Glutamatergic neuron (in vitro differentiated cells): ENCODE results near the gene NDUFS2. TPM values are rescaled to one million over a fixed set of nuclear protein-coding genes. Genes with fewer than 3 reads are reported as not detected.
A peak's percentile ranks its signal among the peaks of the same experiment; 100 is the strongest.

Experiments
- DNase-seq: peaks from one replicate; pipeline ENCODE4 v3.0.0; 2022
- H3K27ac Mint-ChIP-seq: one replicate; pipeline ENCODE4 v1.8.0; 2020; ENCODE audit warnings: mild to moderate bottlenecking, mixed read lengths, inconsistent platforms; ENCODE audit not compliant: unreplicated experiment
- H3K27me3 Mint-ChIP-seq: one replicate; pipeline ENCODE4 v1.8.0; 2020; ENCODE audit warnings: mild to moderate bottlenecking, moderate library complexity, mixed read lengths, inconsistent platforms; ENCODE audit not compliant: unreplicated experiment
- H3K36me3 Mint-ChIP-seq: one replicate; pipeline ENCODE4 v1.8.0; 2020; ENCODE audit warnings: mild to moderate bottlenecking, mixed read lengths, inconsistent platforms; ENCODE audit not compliant: unreplicated experiment
- H3K4me1 Mint-ChIP-seq: one replicate; pipeline ENCODE4 v1.8.0; 2020; ENCODE audit warnings: mild to moderate bottlenecking, low read depth, mixed read lengths, inconsistent platforms; ENCODE audit not compliant: unreplicated experiment
- H3K4me3 Mint-ChIP-seq: one replicate; pipeline ENCODE4 v1.8.0; 2020; ENCODE audit warnings: mild to moderate bottlenecking, mixed read lengths, inconsistent platforms; ENCODE audit not compliant: unreplicated experiment
- H3K9me3 Mint-ChIP-seq: one replicate; pipeline ENCODE4 v1.8.0; 2020; ENCODE audit warnings: mild to moderate bottlenecking, moderate library complexity, mixed read lengths, inconsistent platforms; ENCODE audit not compliant: unreplicated experiment
- CTCF ChIP-seq: fragments of 200-600 bp; sonication (generic); IDR thresholded peaks from one replicate; pipeline ENCODE4 v1.5.0; 2021; ENCODE audit not compliant: partially characterized antibody, unreplicated experiment
- microRNA-seq: library from miRNA; unstranded; fragments of <30 nt; microRNA quantifications from one replicate; pipeline ENCODE4, GENCODE V29; 2020; ENCODE audit not compliant: unreplicated experiment
- total RNA-seq: library from RNA; stranded (reverse); fragmentation: NEBNext Ultra II Directional; extraction: Animal tissue kit (Norgen Biotek cat#: 25700); gene quantifications from one replicate; pipeline ENCODE4 v1.2.1, GENCODE V29; 2021; ENCODE audit not compliant: unreplicated experiment

The NDUFS2 gene
- total RNA-seq, 1 donor from 2014 or later, result 112 TPM

GRCh38 chr1:161261261-161262235 is 59.4 kb downstream of the NDUFS2 start:
- H3K27me3 Mint-ChIP-seq, result peaks cover 17% of the 10 kb centered on the region
- H3K27ac Mint-ChIP-seq, result no peak overlapping the region
- peaks cover 11% of the 10 kb centered on the region for H3K9me3 Mint-ChIP-seq
- TF ChIP-seq CTCF, result no peak
- DNase-seq, result no peak
- H3K4me3 Mint-ChIP-seq, result peak overlapping the region; percentile 48
- H3K36me3 Mint-ChIP-seq, result peaks cover 17% of the 10 kb centered on the region
- H3K4me1 Mint-ChIP-seq, result peaks cover 22% of the 10 kb centered on the region

Small RNA genes lying within 50 kb of the gene (microRNA-seq; reads per million reads assigned to microRNA genes)
- gene MIR5187, result 5.4 reads per million, percentile 34 among the genes with 10 or more reads in this experiment

Other genes with a start within 250 kb of the NDUFS2 start
- not detected for gene ITLN2, start 247.6 kb upstream of the NDUFS2 start, total RNA-seq
- gene F11R, start 181.2 kb upstream of the NDUFS2 start, total RNA-seq, result 7.7 TPM
- gene TSTD1, start 163.4 kb upstream of the NDUFS2 start, total RNA-seq, result 24.2 TPM
- gene USF1, start 156.4 kb upstream of the NDUFS2 start, total RNA-seq, result 158 TPM
- gene ARHGAP30, start 132.5 kb upstream of the NDUFS2 start, total RNA-seq, result not detected
- 0.39 TPM for gene NECTIN4, start 112.8 kb upstream of the NDUFS2 start, total RNA-seq
- 10.9 TPM for gene KLHDC9, start 104.0 kb upstream of the NDUFS2 start, total RNA-seq
- 83.7 TPM for gene PFDN2, start 84.3 kb upstream of the NDUFS2 start, total RNA-seq
- gene NIT1, start 84.3 kb upstream of the NDUFS2 start, total RNA-seq, result 40.2 TPM
- 34.6 TPM for gene DEDD, start 69.7 kb upstream of the NDUFS2 start, total RNA-seq
- 59.2 TPM for gene UFC1, start 48.4 kb upstream of the NDUFS2 start, total RNA-seq
- 21.5 TPM for gene USP21, start 42.9 kb upstream of the NDUFS2 start, total RNA-seq
- 53.2 TPM for gene PPOX, start 35.9 kb upstream of the NDUFS2 start, total RNA-seq
- gene B4GALT3, start 24.9 kb upstream of the NDUFS2 start, total RNA-seq, result 35.7 TPM
- 12.3 TPM for gene ADAMTS4, start 3.3 kb upstream of the NDUFS2 start, total RNA-seq
- 1.3 TPM for gene FCER1G, start 12.9 kb downstream of the NDUFS2 start, total RNA-seq
- not detected for gene APOA2, start 21.3 kb downstream of the NDUFS2 start, total RNA-seq
- 20.7 TPM for gene TOMM40L, start 23.7 kb downstream of the NDUFS2 start, total RNA-seq
- not detected for gene NR1I3, start 35.8 kb downstream of the NDUFS2 start, total RNA-seq
- gene PCP4L1, start 56.4 kb downstream of the NDUFS2 start, total RNA-seq, result 1.1 TPM
- gene MPZ, start 107.6 kb downstream of the NDUFS2 start, total RNA-seq, result 16.4 TPM
- 170 TPM for gene SDHC, start 112.0 kb downstream of the NDUFS2 start, total RNA-seq
- gene CFAP126, start 165.5 kb downstream of the NDUFS2 start, total RNA-seq, result not detected